NT2/D1 (cell line): ENCODE measurements around the gene HMMR.
"Not testable (repeated sequence)": the region's sequence is repeated elsewhere in the genome, so short reads cannot be mapped to it uniquely, and the experiment has no call there.

ENCODE experiments used
- DNase-seq: peaks from one replicate; pipeline ENCODE4 v3.0.0-alpha.2; 2011; ENCODE audit warnings: low read depth, low spot score
- H3K27me3 ChIP-seq: 2 replicates; pipeline ENCODE4 v1.6.0; 2011; ENCODE audit warnings: mild to moderate bottlenecking; ENCODE audit not compliant: insufficient read length, insufficient read depth
- H3K36me3 ChIP-seq: 2 replicates; pipeline ENCODE4 v1.6.1; 2011; ENCODE audit warnings: mild to moderate bottlenecking, low read length, mixed read lengths; ENCODE audit not compliant: insufficient read depth, insufficient read length
- H3K4me1 ChIP-seq: 2 replicates; pipeline ENCODE4 v1.5.1; 2011; ENCODE audit not compliant: insufficient read depth, insufficient read length
- H3K4me3 ChIP-seq: 2 replicates; pipeline ENCODE4 v1.5.1; 2011; ENCODE audit warnings: low read depth; ENCODE audit not compliant: insufficient read length
- H3K9ac ChIP-seq: 2 replicates; pipeline ENCODE4 v1.6.0; 2011; ENCODE audit warnings: low read depth; ENCODE audit not compliant: insufficient read length
- H3K9me3 ChIP-seq: 2 replicates; pipeline ENCODE4 v1.5.1; 2011; ENCODE audit warnings: mild to moderate bottlenecking, low read length; ENCODE audit not compliant: insufficient read depth
- SUZ12 ChIP-seq: IDR thresholded peaks from 2 replicates; pipeline ENCODE4 v1.6.1; 2011; ENCODE audit not compliant: insufficient read length, insufficient read depth; ENCODE audit errors: extremely low read depth
- YY1 ChIP-seq: IDR thresholded peaks from 2 replicates; pipeline ENCODE4 v1.6.1; 2011; ENCODE audit not compliant: insufficient read length, insufficient read depth
- ZNF274 ChIP-seq: IDR thresholded peaks from 2 replicates; pipeline ENCODE4 v1.6.1; 2011; ENCODE audit warnings: mild to moderate bottlenecking, low read depth, low read length

The HMMR gene

GRCh38 chr5:163532171-163533084, 72.0 kb downstream of the HMMR start:
- H3K9ac ChIP-seq = no peak overlapping the region
- DNase-seq = no peak
- TF ChIP-seq SUZ12 (no peak), YY1 (no peak), ZNF274 (no peak)
- H3K4me3 ChIP-seq = no peak overlapping the region
- no peaks in the 10 kb centered on the region for H3K27me3 ChIP-seq
- H3K36me3 ChIP-seq = no peaks in the 10 kb centered on the region
- H3K4me1 ChIP-seq = no peaks in the 10 kb centered on the region
- no peaks in the 10 kb centered on the region for H3K9me3 ChIP-seq

- DNase-seq = no peak
- no peak overlapping the region for H3K9ac ChIP-seq
These were observed 72.8 kb downstream of the HMMR start for GRCh38 chr5:163533223-163533622.

GRCh38 chr5:163534492-163535094, 74.2 kb downstream of the HMMR start:
- no peak for TF ChIP-seq SUZ12
- Histone ChIP-seq H3K36me3 (no peaks in the 10 kb centered on the region), H3K9me3 (no peaks in the 10 kb centered on the region), H3K4me1 (no peaks in the 10 kb centered on the region), H3K9ac (no peak overlapping the region), H3K27me3 (no peaks in the 10 kb centered on the region), H3K4me3 (no peak overlapping the region)
- peak; percentile 35 for DNase-seq

More at GRCh38 chr5:163533223-163533622, 72.8 kb downstream of the HMMR start:
- Histone ChIP-seq H3K4me1 (no peaks in the 10 kb centered on the region), H3K4me3 (no peak overlapping the region), H3K27me3 (no peaks in the 10 kb centered on the region), H3K9me3 (no peaks in the 10 kb centered on the region), H3K36me3 (no peaks in the 10 kb centered on the region)
- TF ChIP-seq YY1 = no peak
- no peak for TF ChIP-seq SUZ12
- no peak for TF ChIP-seq ZNF274

- DNase-seq = no peak
- TF ChIP-seq YY1 = no peak
- no peak for TF ChIP-seq SUZ12
- no peak for TF ChIP-seq ZNF274
- Histone ChIP-seq H3K9ac (no peak overlapping the region), H3K9me3 (no peaks in the 10 kb centered on the region), H3K4me1 (no peaks in the 10 kb centered on the region), H3K27me3 (no peaks in the 10 kb centered on the region), H3K4me3 (no peak overlapping the region), H3K36me3 (no peaks in the 10 kb centered on the region)
These were observed 74.9 kb downstream of the HMMR start for GRCh38 chr5:163535290-163535689.

GRCh38 chr5:163536442-163536841, 76.0 kb downstream of the HMMR start:
- not testable (repeated sequence) for H3K4me3 ChIP-seq, H3K27me3 ChIP-seq, H3K36me3 ChIP-seq, DNase-seq, H3K9me3 ChIP-seq, H3K4me1 ChIP-seq, H3K9ac ChIP-seq

GRCh38 chr5:163540696-163541095, 80.3 kb downstream of the HMMR start:
- no peaks in the 10 kb centered on the region for H3K36me3 ChIP-seq
- no peaks in the 10 kb centered on the region for H3K9me3 ChIP-seq
- no peak for DNase-seq
- H3K27me3 ChIP-seq = no peaks in the 10 kb centered on the region
- TF ChIP-seq ZNF274 (no peak), YY1 (no peak), SUZ12 (no peak)
- no peak overlapping the region for H3K9ac ChIP-seq
- no peak overlapping the region for H3K4me3 ChIP-seq
- H3K4me1 ChIP-seq = no peaks in the 10 kb centered on the region
